Measurements from ENCODE around the gene GPR146.

DNA sequence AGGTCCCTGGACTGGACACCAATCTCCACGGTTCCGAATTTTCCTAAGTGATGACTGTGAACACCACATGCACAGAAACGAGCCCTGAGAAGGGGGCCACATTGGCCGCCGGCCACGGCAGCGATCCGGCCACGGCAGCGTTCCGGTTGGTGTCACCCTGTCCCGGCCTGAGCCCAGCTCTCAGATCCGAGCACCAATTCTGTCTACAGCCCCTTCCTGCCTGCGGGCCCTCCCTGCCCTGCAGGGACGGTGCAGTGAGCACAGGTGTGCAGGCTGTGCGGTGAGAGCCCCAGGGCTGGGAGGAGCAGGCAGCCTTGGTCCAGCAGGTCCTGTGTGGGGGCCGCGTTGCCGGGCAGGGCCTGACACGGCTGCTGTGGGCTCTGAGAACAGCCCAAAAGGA, 29.7 kb upstream of the GPR146 start:
- no peak for TF ChIP-seq POLR2A (IDR thresholded peaks at IDR 0.05)
- TF ChIP-seq, protein P1, sequence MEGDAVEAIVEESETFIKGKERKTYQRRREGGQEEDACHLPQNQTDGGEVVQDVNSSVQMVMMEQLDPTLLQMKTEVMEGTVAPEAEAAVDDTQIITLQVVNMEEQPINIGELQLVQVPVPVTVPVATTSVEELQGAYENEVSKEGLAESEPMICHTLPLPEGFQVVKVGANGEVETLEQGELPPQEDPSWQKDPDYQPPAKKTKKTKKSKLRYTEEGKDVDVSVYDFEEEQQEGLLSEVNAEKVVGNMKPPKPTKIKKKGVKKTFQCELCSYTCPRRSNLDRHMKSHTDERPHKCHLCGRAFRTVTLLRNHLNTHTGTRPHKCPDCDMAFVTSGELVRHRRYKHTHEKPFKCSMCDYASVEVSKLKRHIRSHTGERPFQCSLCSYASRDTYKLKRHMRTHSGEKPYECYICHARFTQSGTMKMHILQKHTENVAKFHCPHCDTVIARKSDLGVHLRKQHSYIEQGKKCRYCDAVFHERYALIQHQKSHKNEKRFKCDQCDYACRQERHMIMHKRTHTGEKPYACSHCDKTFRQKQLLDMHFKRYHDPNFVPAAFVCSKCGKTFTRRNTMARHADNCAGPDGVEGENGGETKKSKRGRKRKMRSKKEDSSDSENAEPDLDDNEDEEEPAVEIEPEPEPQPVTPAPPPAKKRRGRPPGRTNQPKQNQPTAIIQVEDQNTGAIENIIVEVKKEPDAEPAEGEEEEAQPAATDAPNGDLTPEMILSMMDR (IDR thresholded peaks at IDR 0.05), result no peak
